LNCAP (cell line): ENCODE results near the gene VAT1.

Source experiments
- TF ChIP-seq, protein P1 (sequence below): fragments of 450-650 bp; IDR thresholded peaks from 2 replicates; pipeline ENCODE4 v1.5.1; 2017; ENCODE audit warnings: mild to moderate bottlenecking

Gene VAT1

DNA sequence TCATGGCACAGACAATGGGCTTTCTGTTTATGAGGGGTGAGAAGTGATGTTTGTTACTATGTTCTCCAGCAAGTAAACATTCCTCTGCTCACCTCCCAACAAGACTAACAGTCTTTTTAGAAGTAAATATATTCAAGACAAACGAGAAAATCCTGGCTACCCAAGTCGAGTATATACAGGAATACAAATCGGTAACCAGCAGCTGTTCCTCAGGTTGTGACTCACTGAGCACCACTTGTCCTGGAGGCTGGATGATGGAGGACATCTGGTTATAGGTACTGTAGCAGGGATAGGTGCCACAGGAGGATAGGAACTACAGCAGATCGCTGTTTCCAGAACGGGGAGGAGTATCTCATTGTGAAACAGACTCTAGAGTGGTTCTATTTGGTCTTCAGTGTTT lies 29.3 kb downstream of the VAT1 start:
- TF ChIP-seq, protein P1, sequence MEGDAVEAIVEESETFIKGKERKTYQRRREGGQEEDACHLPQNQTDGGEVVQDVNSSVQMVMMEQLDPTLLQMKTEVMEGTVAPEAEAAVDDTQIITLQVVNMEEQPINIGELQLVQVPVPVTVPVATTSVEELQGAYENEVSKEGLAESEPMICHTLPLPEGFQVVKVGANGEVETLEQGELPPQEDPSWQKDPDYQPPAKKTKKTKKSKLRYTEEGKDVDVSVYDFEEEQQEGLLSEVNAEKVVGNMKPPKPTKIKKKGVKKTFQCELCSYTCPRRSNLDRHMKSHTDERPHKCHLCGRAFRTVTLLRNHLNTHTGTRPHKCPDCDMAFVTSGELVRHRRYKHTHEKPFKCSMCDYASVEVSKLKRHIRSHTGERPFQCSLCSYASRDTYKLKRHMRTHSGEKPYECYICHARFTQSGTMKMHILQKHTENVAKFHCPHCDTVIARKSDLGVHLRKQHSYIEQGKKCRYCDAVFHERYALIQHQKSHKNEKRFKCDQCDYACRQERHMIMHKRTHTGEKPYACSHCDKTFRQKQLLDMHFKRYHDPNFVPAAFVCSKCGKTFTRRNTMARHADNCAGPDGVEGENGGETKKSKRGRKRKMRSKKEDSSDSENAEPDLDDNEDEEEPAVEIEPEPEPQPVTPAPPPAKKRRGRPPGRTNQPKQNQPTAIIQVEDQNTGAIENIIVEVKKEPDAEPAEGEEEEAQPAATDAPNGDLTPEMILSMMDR, result no peak

DNA sequence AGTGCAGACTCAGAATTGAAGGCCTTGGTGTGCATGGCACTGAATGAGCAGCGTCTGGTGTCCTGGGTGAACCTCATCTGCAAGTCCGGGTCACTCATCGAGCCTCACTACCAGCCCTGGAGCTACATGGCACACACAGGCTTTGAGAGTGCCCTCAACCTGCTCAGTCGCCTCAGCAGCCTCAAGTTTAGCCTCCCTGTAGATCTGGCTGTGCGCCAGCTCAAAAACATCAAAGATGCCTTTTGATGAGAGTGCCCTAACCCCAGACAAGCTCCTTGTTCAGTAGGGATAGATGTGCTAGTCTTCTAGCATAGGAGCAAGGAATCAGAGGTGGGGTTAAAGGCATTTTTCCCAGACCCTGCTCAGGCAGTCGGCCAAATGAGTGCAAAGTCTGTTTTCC lies 30.7 kb downstream of the VAT1 start:
- TF ChIP-seq, protein P1, result no peak

DNA sequence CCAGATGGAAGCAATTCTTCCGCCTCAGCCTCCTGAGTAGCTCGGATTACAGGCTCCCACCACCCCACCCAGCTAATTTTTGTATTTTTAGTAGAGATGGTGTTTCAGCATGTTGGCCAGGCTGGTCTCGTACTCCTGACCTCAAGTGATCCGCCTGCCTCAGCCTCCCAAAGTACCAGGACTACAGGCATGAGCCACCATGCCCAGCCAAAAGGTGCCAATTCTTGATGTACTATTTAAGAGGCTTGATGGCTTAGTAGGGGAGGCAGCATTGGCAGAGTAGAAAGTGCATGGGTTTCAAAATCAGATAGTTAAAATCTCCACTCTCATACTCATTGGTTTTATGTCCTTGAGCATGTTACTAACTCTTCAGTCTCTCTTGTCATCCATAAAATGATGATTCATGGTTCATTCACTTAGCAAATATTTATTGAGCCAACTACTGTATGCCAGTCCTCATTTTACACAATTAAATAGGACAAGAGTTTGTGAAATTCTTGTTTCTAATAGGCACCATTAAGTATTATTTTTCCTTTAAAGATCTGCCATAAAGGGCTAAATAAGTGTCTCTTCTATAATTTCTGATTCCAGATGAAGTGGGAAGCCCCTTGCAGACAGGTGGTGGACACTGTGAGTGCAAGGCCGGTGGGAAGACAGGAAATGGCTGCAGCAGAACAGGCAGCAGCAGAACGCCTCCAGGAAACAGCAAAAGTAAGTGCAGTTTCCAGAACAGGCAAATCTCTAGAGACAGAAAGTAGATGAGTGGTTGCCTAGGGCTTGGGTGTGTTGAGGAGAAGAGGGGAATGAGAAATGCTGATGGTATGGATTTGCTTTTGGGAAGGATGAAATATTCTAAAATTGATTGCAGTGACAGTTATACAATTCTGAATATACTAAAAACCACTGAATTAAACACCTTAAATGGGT lies 32.2 kb downstream of the VAT1 start:
- TF ChIP-seq, protein P1, result no peak

DNA sequence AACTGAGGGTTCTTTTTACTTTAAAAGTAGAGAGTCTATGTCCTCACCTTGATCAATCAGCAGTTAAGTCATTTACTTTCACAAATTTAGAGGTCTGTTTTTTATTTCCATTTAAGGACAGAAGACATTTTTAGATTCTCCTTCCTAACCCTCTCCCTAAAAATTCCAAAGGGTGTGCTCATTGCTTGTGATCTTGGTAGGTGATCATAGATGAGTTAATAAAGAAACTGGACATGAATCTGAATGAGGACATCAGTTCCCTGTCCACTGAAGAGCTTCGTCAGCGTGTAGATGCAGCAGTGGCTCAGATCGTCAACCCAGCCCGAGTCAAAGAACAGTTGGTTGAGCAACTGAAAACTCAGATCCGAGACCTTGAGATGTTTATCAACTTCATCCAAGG lies 33.0 kb downstream of the VAT1 start:
- TF ChIP-seq, protein P1, result no peak

DNA sequence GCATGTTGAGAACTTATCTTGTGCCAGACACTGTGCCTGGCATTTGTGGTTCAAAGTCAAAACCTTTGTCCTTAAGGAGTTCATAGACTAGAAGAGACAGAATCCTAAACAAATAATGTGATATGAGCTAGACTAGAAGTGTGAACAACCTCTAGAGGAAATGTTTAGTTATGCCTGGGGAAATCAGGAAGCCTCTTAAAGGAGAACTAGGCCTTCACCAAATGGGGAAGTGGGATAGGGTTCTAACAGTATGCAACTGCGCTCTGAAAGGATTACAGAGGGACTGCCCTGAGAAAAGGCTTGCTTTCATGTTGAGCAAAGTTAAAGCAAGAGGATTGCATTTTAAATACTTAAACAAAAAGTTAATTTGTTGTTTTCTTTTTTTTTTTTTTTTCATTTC lies 37.0 kb downstream of the VAT1 start:
- TF ChIP-seq, protein P1, result no peak

DNA sequence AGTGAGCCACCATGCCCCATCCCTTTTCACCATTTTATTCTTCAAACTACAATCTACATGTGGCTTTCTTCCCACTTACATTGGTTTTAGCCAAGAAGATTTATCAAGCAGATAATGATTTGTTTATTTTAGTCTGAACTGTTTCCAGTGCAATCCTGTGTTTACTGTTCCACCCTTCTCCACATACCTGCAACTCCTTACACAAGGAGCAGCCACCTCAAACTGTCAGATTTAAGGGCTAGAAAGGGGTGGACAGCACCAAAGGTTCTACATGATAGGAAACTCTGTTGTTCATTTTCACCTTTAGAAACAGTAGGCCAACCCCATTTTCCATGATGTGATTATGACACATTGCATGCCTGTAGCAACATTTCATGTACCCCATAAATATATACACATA lies 39.9 kb downstream of the VAT1 start:
- TF ChIP-seq, protein P1, result no peak

DNA sequence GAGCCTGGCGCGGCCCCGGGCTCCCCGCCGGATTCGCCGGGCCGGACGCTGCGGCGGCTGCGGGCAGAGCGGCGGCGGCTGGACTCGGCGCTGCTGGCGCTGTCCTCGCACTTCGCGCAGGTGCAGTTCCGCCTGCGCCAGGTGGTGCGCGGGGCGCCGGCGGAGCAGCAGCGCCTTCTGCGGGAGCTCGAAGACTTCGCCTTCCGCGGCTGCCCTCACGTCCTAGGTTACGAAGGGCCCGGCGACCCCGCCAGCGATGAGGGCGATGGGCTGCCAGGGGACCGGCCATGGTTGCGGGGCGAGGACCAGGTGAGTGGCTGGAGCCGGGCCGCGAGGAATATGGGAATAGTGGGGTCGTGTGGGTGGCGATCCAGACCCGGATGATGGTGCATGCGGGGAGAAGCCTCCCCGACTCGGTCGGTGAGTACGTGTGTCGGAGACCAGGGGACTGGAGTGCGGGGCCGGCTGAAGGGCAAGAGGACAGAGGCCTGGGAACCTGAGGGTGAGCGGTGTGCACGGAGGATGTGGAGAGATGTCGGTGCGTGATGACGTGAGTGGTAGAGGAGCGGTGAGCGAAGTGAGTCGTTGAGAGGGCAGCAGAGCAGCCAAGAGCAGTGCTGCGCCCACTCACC lies 41.3 kb downstream of the VAT1 start:
- TF ChIP-seq, protein P1, result peak; percentile 45; the same call in 1 of the 2 replicates
